Measurements from ENCODE around the gene MAP7D1. TPM values are rescaled to one million over a fixed set of nuclear protein-coding genes. Genes with fewer than 3 reads are reported as not detected.

The MAP7D1 gene
- 240 TPM for polyA plus RNA-seq (2013, experiment 1 of 2; ENCODE audit: insufficient read length)
- polyA plus RNA-seq (2013, experiment 2 of 2; ENCODE audit: insufficient read length), result 160 TPM

DNA sequence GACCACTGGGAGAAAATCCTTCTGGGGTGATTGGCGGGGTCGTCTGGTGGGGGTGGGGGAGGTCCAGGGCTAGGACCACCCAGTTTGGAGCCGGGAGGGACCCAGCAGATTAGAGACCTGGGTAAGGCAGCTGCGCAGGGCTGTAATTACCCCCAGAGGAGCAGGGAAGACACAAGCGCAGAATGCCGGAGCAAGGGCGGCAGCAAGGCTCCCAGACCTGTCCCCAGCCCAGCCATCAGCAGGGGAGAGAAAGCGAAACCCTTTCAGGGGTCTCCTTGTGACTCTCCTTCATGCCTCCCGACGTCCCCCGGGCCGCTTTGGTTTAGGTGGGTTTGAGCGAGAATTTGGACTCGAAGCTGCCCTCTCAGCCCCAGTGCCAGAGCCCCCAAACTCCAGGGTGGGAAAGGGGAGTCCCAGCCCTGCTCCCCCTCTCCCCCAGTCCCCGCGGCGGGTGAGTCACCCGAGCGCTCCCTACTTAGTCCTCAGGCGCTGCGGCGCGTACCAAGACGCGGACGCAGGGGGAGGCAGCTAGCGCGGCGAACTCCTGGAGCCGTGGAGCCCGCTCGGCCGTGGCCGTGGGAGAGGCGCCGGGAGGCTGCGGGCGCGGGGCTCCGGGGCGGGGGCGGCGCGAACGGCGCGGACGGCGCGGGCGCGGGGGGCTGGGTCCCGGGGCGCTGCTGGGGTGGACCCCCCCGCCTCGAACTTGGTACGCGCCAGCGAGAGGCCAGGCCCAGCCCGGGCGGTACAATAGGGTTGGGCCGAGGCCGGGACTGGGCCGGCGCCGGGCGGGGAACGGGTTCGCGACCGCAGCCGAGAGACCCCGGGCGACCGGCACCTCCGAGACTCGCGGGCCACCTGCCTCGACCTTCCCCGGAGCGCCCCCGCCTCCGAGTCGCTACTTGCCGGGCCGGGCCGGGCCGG lies at the start of gene MAP7D1:
Gene MAP7D1 (plus strand): TSS at position 753 of the 921 bp plus-strand sequence. CDS start 258 bp downstream, outside the sequence.
- DNase-seq, result peak; percentile 88

DNA sequence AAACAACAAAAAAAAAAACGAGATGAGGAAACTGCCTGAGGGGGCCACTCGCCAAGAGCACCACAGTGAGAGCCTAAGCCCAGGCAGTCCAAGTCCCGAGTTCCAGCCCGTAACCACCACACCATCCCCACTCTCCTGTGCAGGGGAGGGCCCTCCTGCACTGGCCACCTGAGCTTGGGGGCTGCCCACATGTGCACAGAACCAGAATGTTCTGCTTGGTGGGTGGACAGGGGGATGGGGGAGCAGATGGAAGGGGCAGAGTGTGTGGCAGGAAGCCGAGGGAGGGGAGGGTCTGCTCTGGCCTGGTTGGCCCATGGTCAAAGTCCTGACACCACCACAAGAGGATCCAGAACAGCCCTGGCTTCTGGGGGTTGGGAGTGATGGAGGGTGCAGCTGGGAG lies 49.7 kb upstream of the MAP7D1 start:
- no peak for DNase-seq

DNA sequence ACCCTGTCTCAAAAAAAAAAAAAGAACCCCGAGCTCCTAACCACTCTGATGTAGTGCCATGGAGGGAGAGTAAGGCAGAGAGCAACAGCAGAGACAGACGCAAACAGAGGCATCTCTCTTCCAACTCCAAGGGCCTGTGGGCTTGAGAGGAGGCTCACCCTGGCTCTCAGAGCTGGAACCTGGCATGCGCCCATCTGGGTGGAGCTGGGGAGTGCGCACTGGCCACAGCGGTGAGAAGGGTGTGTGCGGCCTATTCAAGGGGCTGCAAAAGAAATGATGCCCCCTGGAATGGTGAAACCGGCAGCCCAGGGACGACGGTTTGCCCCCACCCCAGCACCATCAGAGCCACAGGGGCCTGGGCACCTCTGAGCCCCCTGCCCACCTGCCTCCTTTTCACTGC lies 48.6 kb upstream of the MAP7D1 start:
- DNase-seq, result no peak

DNA sequence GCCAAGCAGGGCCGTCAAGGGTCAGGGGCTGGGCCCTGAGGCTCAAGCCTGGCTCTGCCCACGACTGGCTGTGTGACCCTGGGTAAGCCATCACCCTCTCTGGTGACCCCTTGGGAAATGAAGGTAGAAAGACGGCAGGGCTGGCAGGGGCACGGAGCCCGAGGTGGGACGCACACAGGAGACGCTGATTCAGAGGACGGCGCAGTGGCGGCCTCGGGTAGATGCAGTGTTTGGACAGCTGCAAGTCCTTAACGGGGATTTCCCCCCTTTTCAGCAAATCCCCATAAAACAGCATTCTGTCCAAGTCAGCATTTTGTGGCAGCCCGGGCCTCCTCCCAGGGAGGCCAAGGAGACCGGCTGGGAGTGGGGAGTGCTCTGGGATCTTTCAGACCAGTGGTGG lies 47.6 kb upstream of the MAP7D1 start:
- DNase-seq, result peak; percentile 87

DNA sequence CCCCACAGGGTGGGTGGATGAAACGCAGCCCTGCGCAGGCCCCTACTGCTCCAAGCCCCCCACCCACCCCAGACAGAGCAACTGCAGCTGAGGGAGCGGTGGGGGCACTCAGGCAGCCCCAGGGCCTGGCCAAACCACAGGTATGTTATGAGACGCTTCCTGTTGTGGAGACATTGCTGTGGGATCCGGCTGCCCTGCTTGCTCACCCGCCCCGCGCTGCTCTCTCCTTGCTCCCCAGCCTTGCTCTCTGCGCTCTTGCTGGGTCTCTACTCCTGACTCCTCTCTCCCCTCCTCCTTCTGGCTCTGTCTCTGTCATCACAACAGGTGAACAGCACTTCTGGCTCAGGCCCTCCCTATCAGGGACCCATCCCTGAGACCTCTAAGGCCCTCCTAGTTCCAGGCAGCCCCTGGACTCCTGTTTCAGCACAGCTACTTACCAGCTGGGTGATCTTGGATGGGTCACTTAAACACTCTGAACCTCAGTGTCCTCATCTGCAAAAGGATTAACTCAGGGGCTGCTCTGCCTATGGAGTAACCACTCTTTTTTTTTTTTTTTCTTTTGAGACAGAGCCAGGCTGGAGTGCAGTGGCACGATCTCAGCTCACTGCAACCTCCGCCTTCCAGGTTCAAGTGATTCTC lies 46.8 kb upstream of the MAP7D1 start:
- DNase-seq, result peak; percentile 88

DNA sequence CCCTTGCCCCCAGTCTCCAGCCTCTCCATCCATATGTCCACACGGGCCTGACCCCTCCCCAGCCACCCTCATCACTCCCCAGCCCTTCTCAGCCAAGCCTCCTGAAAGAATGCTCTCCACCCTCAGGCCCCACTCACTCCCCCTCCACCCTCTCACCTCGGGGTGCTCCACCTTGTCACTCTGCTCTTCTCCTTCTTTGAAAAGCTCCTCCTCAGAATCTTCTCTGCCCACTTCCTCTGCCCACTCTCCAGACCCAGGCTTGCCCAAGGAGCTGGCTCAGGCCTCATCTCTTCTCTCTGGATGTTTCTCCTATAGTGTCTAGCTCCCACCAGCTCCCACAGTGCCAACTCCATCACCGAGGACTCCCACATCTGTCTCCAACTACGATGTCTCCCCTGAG lies 44.8 kb upstream of the MAP7D1 start:
- DNase-seq, result no peak

DNA sequence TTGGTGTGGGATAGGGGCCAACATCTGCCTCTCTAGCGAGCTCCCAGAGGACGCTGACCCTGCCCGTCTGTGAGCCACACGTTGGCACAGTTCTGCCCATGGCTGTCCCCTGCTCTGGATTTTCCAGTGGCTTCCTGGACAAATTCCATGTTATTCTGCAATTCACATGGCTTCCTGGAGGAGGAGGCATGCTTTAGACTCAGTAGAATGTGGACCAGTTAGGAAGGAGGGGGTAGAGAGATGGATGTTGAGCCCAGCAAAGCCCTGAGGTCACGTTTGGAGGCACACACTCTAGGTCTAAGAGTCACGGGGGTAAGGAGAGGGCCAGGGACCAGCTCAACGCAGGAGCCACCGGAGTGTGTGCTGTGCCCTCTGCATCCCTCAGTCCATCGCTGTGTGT lies 43.1 kb upstream of the MAP7D1 start:
- no peak for DNase-seq

DNA sequence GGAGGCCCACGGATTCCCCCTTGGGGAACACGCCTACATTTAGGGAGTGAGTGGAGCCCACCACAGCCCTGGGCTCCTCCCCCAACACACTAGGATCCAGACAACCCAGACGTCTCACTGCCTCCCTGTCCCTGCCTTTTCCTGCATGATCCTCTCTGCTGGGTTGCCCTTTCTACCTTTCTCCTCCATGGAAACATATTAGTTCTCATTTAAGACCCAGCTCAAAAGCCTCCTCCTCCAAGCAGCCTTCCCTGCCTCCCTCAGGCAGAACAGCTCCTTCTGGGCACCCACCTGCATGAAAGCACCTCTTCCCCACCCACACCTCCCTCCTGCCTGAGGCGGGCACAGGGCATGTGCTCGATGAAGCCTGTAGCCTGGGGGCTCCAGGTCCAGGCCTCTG lies 41.6 kb upstream of the MAP7D1 start:
- DNase-seq, result no peak

DNA sequence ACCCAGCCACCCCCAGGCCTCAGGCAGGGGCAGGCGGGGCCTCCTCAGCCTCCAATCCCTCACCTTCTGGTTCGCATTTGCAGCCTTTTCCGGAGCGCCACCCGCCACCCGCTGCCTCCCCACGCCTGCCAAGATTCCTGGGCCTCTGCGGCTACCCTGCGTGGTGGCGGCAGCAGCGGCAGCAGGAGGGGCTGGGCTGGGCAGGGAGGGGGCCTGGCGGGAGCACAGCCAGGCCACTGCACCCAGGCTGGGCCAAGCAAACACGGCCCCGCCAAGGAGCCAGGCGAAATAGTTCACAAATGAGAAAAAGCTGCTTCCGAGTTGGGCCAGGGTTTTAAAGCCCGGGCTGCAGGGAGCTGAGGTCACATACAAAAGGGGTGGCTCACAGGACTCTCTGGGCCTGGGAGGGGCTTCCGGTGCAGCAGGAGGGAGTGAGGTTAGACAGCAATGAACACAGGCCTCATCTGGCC lies 40.7 kb upstream of the MAP7D1 start:
- DNase-seq, result peak; percentile 91

DNA sequence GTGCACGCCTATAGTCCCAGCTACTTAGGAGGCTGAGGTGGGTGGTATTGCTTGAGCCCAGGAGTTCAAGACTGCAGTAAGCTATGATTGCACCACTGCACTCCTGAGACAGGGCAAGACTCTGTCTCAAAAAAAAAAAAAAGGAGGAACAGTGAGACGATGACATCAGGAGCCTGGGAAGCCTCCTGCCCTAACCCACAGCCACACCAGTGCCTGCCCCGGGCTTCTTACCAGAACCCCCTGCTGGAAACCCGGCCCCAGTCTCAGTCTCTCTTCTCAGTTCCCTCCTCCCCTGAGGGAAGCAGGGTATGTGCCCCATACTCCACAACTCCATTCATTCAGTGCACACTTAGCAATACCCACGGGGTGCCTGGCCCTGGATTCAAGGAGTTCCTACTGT lies 40.0 kb upstream of the MAP7D1 start:
- peak; percentile 66 for DNase-seq

DNA sequence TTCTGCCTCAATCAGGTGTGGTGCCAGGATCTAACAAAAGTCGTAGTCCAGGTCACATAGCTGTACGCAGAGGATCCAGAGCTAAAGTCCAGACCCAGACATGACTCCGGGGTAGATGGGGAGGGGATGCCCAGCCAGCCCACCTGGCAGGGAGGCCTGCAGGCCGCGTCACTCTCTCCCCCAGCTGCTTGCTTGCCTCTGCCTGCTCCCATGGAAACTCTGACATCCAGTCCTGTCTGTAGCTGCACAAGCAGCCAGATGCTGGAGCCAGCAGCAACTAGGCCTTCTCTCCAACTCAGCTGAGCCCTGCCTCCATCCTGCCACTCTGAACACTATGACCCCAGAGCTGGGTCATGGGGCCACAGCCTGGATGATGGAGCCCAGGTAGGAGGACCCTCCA lies 39.1 kb upstream of the MAP7D1 start:
- DNase-seq, result no peak

DNA sequence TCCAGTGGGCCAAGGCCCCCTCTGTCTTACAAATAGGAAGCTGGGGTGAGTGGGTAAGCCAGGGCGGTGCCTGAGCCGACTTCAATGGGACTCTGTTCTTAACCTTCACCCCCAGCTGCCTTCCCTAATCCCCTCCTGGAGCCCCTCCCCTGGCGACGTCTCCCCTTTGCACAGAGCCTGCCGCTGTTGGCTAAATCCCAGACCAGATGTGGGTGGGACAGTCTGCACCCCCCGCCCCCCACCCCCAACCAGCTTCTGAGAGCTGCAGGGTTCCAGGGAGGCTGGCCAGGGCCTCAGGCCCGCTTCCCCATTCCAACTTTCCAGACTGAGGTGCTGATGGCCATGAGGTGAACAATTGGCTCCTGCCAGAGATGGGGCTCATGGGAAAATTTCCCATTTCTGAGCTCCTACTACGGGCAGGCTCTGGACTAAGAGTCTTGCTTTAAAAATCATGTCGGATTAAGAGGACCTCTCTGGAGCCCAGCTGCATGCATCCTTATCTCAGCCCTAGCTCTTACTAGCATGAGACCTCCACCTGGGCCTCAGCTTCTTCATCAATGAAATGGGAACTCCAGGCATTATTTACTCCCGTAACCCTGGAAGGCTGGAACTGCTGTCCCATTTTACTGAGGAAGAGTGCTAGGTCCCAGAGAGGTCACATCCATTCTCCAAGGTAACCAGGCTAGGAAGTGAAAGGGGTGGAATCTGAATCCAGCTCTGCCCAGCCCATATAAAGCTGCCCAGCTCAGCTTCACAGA lies 37.3 kb upstream of the MAP7D1 start:
- DNase-seq, result no peak

DNA sequence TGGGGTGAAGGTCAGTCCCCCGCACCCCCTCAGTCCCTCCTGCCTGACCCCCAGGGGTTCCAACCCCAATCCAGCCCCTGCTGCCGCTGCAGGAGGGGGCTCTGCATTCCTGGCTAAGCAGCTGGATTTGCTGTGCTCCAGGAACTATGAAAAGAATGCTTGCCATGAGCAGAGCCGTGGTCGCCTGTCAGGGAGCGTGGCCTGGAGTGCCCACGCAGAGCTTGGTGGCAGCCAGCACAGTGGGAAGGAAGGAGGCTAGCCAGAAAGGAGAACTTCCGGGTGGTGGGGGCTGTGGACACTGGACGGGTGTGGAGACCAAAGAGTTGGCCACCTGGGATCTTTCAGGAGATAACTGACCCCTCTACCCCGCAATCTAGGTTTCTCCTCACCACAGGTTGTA lies 36.5 kb upstream of the MAP7D1 start:
- peak; percentile 63 for DNase-seq

DNA sequence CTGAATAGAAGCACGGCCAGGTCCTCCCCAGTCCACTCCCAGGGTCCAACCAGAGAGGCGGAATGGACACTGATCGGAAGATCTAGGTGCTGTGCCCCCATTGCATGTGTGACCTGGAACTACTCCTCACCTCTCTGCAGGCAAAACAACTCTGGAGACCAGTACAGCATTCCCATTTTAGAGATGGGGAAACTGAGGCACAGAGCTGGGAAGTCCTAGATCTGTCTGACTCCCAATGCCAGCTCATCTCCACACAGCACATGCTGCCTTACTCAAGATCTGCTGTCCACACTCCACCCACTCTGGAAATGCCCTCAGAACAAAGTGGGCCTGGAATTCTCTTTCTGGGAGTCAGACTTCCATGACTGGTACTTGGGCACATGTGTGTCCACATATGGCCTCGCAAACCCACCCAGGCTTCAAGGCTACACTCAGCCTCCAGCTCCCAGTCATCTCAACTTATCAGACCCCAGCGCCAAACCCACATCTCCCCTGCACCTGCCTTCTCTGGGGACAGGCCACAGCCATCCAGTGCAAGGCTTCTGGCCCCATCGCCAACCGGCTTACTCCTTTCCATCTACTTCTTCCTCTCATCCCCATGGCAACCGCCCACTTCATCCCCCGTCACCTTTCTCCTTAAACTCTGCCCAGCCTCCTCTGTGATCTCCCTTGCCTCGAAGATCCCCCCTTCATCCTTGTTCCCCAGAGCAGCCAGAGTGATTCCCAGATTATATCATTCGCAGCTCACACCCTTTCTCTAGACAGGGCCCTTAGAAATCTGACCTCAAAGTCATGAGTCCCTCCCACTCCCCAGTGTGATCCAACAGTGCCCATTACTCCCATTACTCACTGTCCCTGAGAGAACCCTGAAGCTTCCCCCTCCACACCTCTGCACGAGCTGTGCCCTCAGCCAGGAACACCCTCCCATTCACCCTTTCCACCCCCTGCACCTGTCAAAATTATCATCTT lies 33.6 kb upstream of the MAP7D1 start:
- no peak for DNase-seq

DNA sequence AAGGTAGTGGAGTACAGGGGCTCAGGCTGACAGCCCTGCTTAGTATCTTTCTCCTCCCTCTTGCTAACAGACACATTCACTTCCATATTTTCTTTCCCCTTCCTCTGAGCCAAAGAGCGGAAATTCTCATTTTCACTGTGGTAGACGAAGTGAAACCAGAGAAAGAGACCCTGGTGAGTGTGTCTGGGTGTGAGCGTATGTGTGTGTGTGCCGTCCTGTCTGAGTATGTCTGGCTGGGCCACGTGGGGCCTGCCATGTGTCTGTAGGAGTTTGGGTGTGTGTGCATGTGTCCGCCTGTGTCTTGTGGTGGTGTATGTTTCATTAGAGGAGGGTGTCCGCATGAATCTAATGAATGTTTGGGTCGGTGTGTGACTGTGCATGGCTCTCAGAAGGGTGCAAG lies 32.6 kb upstream of the MAP7D1 start:
- peak; percentile 39 for DNase-seq

DNA sequence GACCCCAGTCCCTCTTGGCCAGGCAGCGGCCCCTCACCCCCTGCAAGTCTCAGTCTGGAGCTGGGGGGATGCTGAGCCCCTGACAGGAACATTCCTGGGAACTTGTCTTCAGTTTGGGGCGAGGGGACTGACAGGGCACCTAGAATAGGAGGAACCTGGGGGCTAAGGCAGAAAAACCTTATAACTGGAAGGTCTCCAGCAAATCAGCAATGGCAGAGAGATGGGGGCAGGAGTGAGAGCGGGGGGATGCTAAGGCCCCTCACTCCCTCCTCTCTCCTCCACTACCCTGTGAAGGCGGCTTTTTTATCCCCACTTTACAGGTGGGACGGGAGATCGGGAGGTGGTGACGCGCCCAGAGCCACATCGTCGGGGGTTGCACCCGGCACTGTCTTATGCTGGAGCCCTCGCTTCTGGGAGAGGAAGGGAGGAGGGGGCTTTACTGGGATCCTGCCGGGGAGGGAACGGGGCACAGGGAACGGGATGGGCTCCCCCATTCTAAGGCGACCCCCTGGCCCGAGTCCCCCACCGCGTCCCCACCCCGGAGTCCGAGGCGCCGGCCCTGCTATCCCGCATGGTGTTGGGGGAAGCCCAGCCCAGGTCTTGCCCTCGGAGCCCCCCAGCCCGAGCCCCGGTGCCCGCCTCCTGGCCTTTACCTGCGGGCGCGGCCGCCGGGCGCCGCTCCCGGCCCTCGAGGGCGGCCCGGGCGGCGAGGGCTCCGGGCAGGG lies 31.4 kb upstream of the MAP7D1 start:
- DNase-seq, result no peak

DNA sequence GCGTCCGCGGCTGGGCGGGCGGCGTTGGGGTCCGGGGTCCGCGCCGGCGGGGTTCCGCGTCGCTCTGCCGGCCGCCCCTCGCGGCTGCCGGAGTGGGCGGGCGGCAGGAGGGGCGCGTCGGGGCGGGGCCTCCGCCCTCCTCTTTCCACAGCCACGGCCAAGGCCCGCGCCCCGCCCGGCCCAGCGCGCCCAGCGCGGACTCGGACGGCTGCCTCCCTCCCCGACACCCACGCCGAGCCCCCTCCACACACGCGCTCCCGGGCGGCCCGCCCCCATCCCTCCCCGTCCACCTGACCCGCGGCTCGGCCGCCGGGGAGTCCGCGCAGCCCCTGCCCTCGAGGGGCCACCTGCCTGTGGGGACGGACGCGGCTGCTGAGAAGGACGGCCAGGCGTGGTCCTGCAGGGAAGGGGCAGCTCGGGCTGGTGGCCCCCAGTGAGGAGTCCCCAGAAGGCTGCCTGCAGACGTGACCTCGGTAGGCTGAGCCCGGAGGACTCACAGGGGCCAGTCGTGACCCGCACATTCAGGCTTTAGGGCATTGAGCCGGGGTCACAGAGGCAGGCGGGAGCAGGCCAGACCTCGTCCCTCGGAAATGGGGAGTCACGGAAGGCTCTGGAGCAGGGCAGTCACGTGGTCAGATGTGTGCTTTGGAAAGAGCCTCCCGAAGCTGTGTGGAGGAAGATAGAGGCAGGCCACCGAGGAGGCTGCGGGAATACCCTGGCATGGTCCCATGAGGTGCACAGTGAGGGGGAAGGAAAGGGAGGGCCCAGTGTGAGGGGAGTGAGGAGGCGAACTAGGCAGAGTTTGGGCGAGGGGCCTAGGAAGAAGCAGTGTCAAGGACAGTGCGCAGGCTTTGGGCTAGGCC lies 30.6 kb upstream of the MAP7D1 start, which contains the start of gene COL8A2:
Gene COL8A2 (minus strand): TSS at position 94 of the 863 bp plus-strand sequence. CDS start 24,980 bp downstream, outside the sequence.
- DNase-seq, result no peak

DNA sequence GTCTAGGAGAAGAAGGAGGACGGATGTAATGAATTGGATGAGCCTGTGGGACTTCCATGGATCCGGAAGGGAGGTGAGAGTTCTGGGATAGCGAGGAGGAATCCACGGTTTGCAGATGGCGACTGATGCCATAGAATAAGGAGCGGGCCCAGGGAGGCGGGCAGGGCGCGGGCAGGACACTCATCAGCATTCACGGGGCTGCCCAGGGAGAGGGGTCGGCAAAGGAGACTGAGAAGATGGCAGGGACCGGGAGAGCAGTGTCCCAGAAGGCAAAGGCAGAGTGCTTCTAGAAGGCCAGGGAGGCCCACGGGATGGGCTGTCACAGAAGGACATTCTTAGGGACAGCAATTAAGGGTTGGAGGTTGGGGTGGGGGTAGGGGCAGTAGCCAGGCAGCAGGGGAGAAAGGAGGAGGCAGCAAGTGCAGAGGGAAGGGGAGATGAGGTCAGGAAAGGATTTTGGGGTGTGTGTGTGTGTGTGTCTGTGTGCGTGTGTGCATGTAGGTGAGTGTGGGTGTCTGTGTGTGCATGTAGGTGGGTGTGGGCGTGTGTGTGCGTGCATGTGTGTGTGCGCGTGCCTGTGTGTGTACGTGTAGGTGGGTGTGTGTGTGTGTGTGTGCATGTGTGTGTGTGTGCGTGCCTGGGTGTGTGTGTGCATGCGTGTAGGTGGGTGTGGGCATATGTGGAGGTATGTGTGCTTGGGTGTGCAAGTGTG lies 29.8 kb upstream of the MAP7D1 start:
- DNase-seq, result no peak

All from fibroblast of skin of back (primary cell).